Fibroblast of pulmonary artery (primary cell): ENCODE measurements around the gene ELANE.
A peak's percentile ranks its signal among the peaks of the same experiment; 100 is the strongest.

ENCODE experiments used
- DNase-seq: peaks from one replicate; pipeline ENCODE4 v3.0.0-alpha.2; 2010; ENCODE audit warnings: low read depth
- H3K4me3 ChIP-seq: replicated peaks from 2 replicates; pipeline ENCODE4 v1.5.1; 2011; ENCODE audit warnings: low read depth, mild to moderate bottlenecking, control low read depth, low read length, moderate library complexity
- TF ChIP-seq, protein P1 (sequence below): IDR thresholded peaks from 2 replicates; pipeline ENCODE4 v1.5.1; 2011; ENCODE audit warnings: mild to moderate bottlenecking, control low read depth, low read length, inconsistent platforms; ENCODE audit errors: missing control alignments

Gene ELANE

GRCh38 chr19:869245-870177 lies 17.4 kb downstream of the ELANE start:
- peak; percentile 89 for DNase-seq
- TF ChIP-seq, protein P1, sequence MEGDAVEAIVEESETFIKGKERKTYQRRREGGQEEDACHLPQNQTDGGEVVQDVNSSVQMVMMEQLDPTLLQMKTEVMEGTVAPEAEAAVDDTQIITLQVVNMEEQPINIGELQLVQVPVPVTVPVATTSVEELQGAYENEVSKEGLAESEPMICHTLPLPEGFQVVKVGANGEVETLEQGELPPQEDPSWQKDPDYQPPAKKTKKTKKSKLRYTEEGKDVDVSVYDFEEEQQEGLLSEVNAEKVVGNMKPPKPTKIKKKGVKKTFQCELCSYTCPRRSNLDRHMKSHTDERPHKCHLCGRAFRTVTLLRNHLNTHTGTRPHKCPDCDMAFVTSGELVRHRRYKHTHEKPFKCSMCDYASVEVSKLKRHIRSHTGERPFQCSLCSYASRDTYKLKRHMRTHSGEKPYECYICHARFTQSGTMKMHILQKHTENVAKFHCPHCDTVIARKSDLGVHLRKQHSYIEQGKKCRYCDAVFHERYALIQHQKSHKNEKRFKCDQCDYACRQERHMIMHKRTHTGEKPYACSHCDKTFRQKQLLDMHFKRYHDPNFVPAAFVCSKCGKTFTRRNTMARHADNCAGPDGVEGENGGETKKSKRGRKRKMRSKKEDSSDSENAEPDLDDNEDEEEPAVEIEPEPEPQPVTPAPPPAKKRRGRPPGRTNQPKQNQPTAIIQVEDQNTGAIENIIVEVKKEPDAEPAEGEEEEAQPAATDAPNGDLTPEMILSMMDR = no peak

DNA sequence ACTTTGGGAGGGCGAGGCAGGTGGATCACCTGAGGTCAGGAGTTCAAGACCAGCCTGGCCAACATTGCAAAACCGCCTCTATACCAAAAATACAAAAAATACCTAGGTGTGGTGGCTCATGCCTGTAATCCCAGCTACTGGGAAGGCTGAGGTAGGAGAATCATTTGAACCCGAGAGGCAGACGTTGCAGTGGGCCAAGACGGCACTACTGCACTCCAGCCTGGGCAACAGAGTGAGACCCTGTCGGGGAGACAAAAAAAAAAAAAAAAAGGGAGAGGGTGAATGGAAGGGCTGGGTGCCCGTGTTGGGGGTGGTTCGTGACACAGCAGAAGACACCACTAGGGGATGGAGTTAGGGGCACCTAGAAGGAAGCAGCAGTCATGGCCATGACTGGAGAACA lies 18.2 kb downstream of the ELANE start:
- DNase-seq = no peak
- TF ChIP-seq, protein P1 = no peak
- H3K4me3 ChIP-seq = no peak overlapping the region

More at GRCh38 chr19:869245-870177, 17.4 kb downstream of the ELANE start:
- no peak overlapping the region for H3K4me3 ChIP-seq

DNA sequence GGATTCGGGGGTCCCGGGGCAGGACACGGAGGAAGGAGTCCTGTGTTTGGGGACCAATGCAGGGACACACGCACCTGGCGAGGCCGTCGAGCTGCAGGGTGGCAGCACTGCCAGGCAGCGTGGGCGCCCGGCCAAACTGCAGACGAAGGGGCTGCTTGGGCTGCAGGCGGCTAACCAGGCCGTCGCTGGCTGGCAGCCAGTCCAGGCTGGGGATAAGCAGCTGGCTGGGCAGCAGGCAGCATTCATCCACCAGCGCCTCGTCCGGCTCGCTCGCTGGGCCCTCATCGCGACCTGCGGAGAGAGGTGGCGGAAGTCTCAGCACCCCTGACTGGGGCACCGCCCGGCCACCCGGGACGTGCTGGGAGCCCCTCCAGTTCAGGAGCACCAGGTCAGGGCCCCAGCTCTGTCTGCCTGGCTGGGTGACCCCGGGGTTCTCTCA lies 18.9 kb downstream of the ELANE start:
- DNase-seq = no peak
- TF ChIP-seq, protein P1 = no peak
- no peak overlapping the region for H3K4me3 ChIP-seq

DNA sequence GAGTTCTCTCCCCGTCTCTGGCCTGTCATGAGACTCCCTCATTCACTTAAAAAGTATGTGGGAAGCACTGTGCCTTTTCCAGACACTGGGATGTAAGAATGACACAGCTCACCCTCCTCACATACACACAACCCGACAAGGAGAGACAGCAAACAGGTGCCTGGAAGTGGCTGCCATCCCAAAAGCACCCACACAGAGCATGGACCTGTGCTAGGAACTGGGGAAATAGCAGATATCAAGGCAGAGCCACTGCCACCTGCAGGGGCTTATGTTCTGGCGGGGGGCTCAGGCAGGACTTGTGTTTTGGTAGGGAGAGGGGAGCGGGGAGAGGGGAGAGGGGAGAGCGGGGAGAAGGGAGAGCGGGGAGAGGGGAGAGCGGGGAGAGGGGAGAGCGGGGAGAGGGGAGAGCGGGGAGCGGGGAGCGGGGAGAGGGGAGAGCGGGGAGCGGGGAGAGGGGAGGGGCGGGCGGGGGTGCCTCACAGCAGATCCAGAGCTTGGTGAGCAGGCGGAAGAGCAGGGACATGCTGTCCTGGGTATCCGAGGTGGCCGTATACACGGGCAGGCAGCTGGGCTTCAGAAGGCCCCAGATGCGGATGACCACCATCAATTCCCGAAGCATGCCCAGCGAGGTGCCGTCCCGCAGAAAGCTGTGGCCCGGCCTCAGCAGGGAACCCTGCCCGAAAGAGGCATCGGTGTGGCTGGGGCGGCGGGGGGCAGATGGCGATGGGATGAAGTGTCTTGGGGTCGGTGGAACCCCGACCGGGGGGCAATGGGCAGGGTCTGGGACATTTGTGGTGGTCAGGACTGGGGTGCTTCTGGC lies 19.6 kb downstream of the ELANE start:
- TF ChIP-seq, protein P1 = no peak
- no peak overlapping the region for H3K4me3 ChIP-seq
- no peak for DNase-seq

DNA sequence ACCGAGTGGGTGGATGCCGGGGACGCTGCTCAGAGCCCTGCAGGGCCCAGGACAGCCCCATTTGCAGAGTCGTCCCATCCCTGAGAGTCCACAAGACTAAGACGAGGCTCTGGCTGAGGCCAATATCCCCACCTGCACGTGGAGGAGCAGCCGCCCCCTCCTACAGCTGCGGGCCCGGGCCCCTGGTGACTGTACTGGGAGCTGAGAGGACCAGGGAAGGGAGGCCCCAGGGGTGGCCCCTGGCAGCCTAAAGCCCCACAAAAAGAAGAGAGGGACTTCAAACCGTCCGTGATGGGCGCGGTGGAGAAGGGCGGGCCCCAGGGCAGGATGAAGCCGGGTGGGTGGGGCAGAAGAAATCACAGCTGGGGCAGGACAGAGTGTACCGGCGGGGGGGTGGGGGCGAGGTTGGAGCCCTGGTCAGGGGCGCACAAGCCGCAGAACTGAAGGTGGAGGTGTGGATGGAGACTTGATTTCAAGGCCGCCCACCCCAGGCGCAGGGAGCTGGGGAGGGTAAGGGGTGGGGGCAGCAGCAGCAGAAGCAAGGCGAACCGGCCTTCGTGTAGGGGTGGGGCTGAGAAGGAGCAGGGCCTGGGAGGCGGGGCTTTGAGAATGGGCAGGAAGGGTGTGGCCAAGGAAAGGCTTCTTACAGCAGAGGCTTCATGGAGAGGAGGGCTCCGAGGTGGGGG lies 20.3 kb downstream of the ELANE start:
- DNase-seq = peak; percentile 33
- H3K4me3 ChIP-seq = no peak overlapping the region
- TF ChIP-seq, protein P1 = no peak

DNA sequence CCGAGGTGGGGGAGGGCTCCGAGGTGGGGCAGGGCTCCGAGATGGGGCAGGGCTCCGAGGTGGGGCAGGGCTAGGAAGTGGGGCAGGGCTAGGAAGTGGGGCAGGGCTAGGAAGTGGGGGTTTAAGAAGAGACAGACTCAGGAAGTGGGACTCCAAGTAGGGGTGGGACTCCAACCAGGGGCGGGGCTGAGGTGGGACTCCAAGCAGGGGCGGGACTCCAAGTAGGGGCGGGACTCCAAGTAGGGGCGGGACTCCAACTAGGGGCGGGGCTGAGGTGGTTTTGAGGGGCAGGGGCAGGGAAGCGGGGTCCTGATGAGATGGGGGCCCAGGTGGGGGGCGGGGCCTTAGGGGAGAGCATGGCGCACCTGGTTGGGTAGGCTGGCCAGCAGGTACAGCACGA lies 21.0 kb downstream of the ELANE start:
- TF ChIP-seq, protein P1 = no peak
- H3K4me3 ChIP-seq = no peak overlapping the region
- peak; percentile 26 for DNase-seq
